H9 (cell line): ENCODE results near the gene SRCAP. TPM values are rescaled to one million over a fixed set of nuclear protein-coding genes. Genes with fewer than 3 reads are reported as not detected.

Experiments
- DNase-seq: peaks from one replicate; pipeline ENCODE4 v3.0.0-alpha.2; 2017
- H2AFZ ChIP-seq: one replicate; pipeline ENCODE4 v1.6.1; 2013; ENCODE audit warnings: mild to moderate bottlenecking, low read length, control low read depth, moderate library complexity
- H2AK5ac ChIP-seq: 2 replicates; pipeline ENCODE4 v1.6.1; 2013; ENCODE audit warnings: low read length, control low read depth, mixed read lengths; ENCODE audit not compliant: insufficient read length
- H2BK120ac ChIP-seq: one replicate; pipeline ENCODE4 v1.6.1; 2013; ENCODE audit warnings: low read depth, mild to moderate bottlenecking, low read length, control low read depth, inconsistent platforms; ENCODE audit not compliant: poor library complexity, severe bottlenecking
- H2BK12ac ChIP-seq: 2 replicates; pipeline ENCODE4 v1.6.1; 2013; ENCODE audit warnings: low read length, control low read depth, mixed read lengths, low read depth; ENCODE audit not compliant: insufficient read length
- H2BK15ac ChIP-seq: 2 replicates; pipeline ENCODE4 v1.6.1; 2013; ENCODE audit warnings: low read depth, low read length, control low read depth
- H2BK20ac ChIP-seq: one replicate; pipeline ENCODE4 v1.6.1; 2013; ENCODE audit warnings: low read depth, mild to moderate bottlenecking, low read length, control low read depth, inconsistent platforms; ENCODE audit not compliant: poor library complexity, severe bottlenecking
- H2BK5ac ChIP-seq: 2 replicates; pipeline ENCODE4 v1.6.1; 2013; ENCODE audit warnings: low read length, control low read depth, mixed read lengths; ENCODE audit not compliant: insufficient read length
- H3K14ac ChIP-seq: 2 replicates; pipeline ENCODE4 v1.6.1; 2013; ENCODE audit warnings: low read length, control low read depth; ENCODE audit not compliant: insufficient read depth
- H3K18ac ChIP-seq: 2 replicates; pipeline ENCODE4 v1.6.1; 2013; ENCODE audit warnings: low read depth, mild to moderate bottlenecking, mixed read lengths, low read length, control low read depth; ENCODE audit not compliant: insufficient read length
- H3K23ac ChIP-seq: 2 replicates; pipeline ENCODE4 v1.6.1; 2013; ENCODE audit warnings: low read length, control low read depth, mixed read lengths, low read depth; ENCODE audit not compliant: insufficient read length
- H3K23me2 ChIP-seq: 2 replicates; pipeline ENCODE4 v1.6.1; 2013; ENCODE audit warnings: low read depth, mild to moderate bottlenecking, mixed read lengths, low read length, control low read depth; ENCODE audit not compliant: insufficient read length, poor library complexity, severe bottlenecking
- H3K27ac ChIP-seq: 2 replicates; pipeline ENCODE4 v1.5.1; 2013; ENCODE audit warnings: low read length, control low read depth, mixed read lengths, low read depth; ENCODE audit not compliant: insufficient read length
- H3K27me3 ChIP-seq: 2 replicates; pipeline ENCODE4 v1.6.1; 2013; ENCODE audit warnings: low read length, control low read depth, inconsistent platforms; ENCODE audit not compliant: insufficient read depth
- H3K4ac ChIP-seq: 2 replicates; pipeline ENCODE4 v1.6.1; 2013; ENCODE audit warnings: low read depth, mild to moderate bottlenecking, control low read depth, inconsistent platforms, low read length, moderate library complexity
- H3K4me1 ChIP-seq: 2 replicates; pipeline ENCODE4 v1.6.1; 2013; ENCODE audit warnings: low read length, control low read depth, inconsistent platforms; ENCODE audit not compliant: insufficient read depth
- H3K4me2 ChIP-seq: 2 replicates; pipeline ENCODE4 v1.6.1; 2013; ENCODE audit warnings: low read length, control low read depth, mixed read lengths; ENCODE audit not compliant: insufficient read length, insufficient read depth
- H3K56ac ChIP-seq: 2 replicates; pipeline ENCODE4 v1.6.1; 2013; ENCODE audit warnings: low read depth, mild to moderate bottlenecking, mixed read lengths, low read length, control low read depth; ENCODE audit not compliant: insufficient read length
- H3K79me1 ChIP-seq: 2 replicates; pipeline ENCODE4 v1.6.1; 2013; ENCODE audit warnings: low read depth, mild to moderate bottlenecking, moderate library complexity, low read length, control low read depth, inconsistent platforms; ENCODE audit not compliant: insufficient read depth, poor library complexity, severe bottlenecking
- H3K79me2 ChIP-seq: 2 replicates; pipeline ENCODE4 v1.6.1; 2013; ENCODE audit warnings: low read length, control low read depth, inconsistent platforms; ENCODE audit not compliant: insufficient read depth
- H3K9ac ChIP-seq: 2 replicates; pipeline ENCODE4 v1.6.1; 2013; ENCODE audit warnings: low read length, control low read depth, mixed read lengths; ENCODE audit not compliant: insufficient read length; ENCODE audit errors: extremely low read depth
- H3K9me3 ChIP-seq: one replicate; pipeline ENCODE4 v1.6.1; 2013; ENCODE audit warnings: low read depth, low read length, inconsistent platforms; ENCODE audit not compliant: control insufficient read depth
- H3T11ph ChIP-seq: one replicate; pipeline ENCODE4 v1.6.1; 2013; ENCODE audit warnings: mild to moderate bottlenecking, low read length, control low read depth, inconsistent platforms
- H4K20me1 ChIP-seq: one replicate; pipeline ENCODE4 v1.6.1; 2013; ENCODE audit not compliant: control insufficient read depth, insufficient read length, insufficient read depth
- H4K5ac ChIP-seq: 2 replicates; pipeline ENCODE4 v1.6.1; 2013; ENCODE audit warnings: low read depth, mild to moderate bottlenecking, mixed read lengths, low read length, control low read depth; ENCODE audit not compliant: insufficient read length
- H4K8ac ChIP-seq: replicated peaks from 2 replicates; pipeline ENCODE4 v1.6.1; 2013; ENCODE audit warnings: low read length, control low read depth, mixed read lengths, low read depth; ENCODE audit not compliant: insufficient read length
- H4K91ac ChIP-seq: 2 replicates; pipeline ENCODE4 v1.6.1; 2013; ENCODE audit warnings: low read depth, mild to moderate bottlenecking, moderate library complexity, mixed read lengths, low read length, control low read depth; ENCODE audit not compliant: insufficient read length
- H3K27ac Mint-ChIP-seq, 3 experiments: 2 replicates in 2 of 3; 3 replicates in 1 of 3; pipeline ENCODE4 v1.8.0; 2020 to 2021; ENCODE audit warnings: mixed read lengths in 3 of 3, mild to moderate bottlenecking in 1 of 3, moderate library complexity in 1 of 3
- H3K27me3 Mint-ChIP-seq: 2 replicates; pipeline ENCODE4 v1.8.0; 2021; ENCODE audit warnings: low read depth, mild to moderate bottlenecking, moderate library complexity, mixed read lengths
- H3K36me3 Mint-ChIP-seq, 3 experiments: 2 replicates in 2 of 3; 3 replicates in 1 of 3; pipeline ENCODE4 v1.8.0; 2020 to 2021; ENCODE audit warnings: low read depth in 3 of 3, mixed read lengths in 3 of 3; ENCODE audit not compliant: insufficient read depth in 1 of 3
- H3K4me1 Mint-ChIP-seq, 2 experiments: 2 replicates each; pipeline ENCODE4 v1.8.0; 2020; ENCODE audit warnings: mixed read lengths in 2 of 2
- H3K4me3 Mint-ChIP-seq, 2 experiments: 2 replicates in 1 of 2; 3 replicates in 1 of 2; pipeline ENCODE4 v1.8.0; 2020 to 2021; ENCODE audit warnings: mild to moderate bottlenecking in 2 of 2, mixed read lengths in 2 of 2, moderate library complexity in 1 of 2
- H3K9me3 Mint-ChIP-seq, 2 experiments: 2 replicates in 1 of 2; 3 replicates in 1 of 2; pipeline ENCODE4 v1.8.0; 2020; ENCODE audit warnings: mild to moderate bottlenecking in 2 of 2, mixed read lengths in 2 of 2, moderate library complexity in 1 of 2
- WGBS: extraction: QIAGEN DNeasy Blood & Tissue Kit; methylation state at CpG from one replicate; pipeline ENCODE4 v1.1.7; 2013; ENCODE audit warnings: missing lambda C conversion rate, low lambda C conversion rate, mixed read lengths; ENCODE audit not compliant: insufficient read length; ENCODE audit errors: extremely low coverage; 5-methylcytosine and 5-hydroxymethylcytosine counted together
- total RNA-seq: library from RNA; stranded (reverse); gene quantifications from 2 replicates; pipeline ENCODE4 v1.2.1, GENCODE V29; 2021
- TF ChIP-seq, protein P1 (sequence below): fragments of 200-600 bp; sonication (generic); conservative IDR thresholded peaks from 3 replicates; pipeline ENCODE4 v1.8.0; 2021; ENCODE audit warnings: antibody characterized with exemption, mild to moderate bottlenecking

Gene SRCAP
- total RNA-seq, 1 experiment from 2014 or later = 63.1 TPM

DNA sequence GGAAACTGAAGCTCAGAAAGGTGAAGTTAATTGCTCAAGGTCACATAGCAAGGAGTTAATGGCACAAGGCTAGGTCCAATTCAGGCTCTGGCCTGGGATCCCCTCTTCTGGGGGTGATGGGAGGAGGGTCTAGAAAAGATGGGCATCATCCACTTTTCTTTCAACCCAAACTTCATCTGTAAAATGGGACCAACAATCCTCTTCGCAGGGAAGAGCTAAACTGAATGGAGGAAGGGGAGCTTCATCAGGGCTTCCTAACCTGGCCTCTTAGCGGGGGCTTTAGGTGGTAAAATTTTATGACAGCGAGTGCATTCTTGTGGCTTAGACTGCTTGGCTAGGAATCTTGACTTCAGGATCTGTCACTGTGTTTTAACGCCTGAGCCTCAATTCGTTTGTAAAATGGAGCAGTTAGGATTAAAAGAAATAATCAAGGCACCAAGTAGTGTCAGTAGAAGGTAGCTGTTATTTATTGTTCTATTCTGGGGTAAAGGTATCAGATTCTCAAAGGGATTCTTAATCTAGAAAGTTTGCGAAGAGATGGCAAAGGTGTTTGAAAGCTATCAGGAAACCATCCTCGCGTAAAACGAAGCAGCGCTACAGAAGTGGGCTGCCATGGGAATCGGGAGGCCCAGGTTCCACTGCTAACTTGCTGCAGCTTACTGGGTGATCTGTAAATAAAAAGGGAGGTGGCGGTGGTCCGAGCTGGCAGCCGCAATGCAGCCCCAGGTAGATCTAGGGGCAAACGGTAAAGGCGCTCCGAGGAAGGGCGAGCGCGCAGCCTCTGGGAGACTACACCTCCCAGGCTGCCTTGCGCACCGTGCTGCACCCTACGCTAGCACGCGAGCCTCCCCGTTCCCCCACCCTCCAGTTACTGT, 1.5 kb upstream of the SRCAP start:
- Histone ChIP-seq H4K91ac (no peak overlapping the region), H3K27ac (peak overlapping the region; percentile 88), H3K79me1 (peaks cover 7% of the 10 kb centered on the region), H3K27me3 (peaks cover 24% of the 10 kb centered on the region; the same call in 1 of the 2 replicates), H2BK15ac (no peak overlapping the region), H3K4me2 (peak overlapping the region; percentile 32), H3T11ph (no peak overlapping the region), H4K8ac (no peak overlapping the region), H4K20me1 (peaks cover 2% of the 10 kb centered on the region), H3K56ac (no peak overlapping the region), H3K79me2 (peaks cover 9% of the 10 kb centered on the region; the same call in 1 of the 2 replicates), H3K18ac (no peak overlapping the region), H3K14ac (no peak overlapping the region; the same call in 1 of the 2 replicates), H3K23me2 (peaks cover 9% of the 10 kb centered on the region), H3K9me3 (no peaks in the 10 kb centered on the region), H2BK5ac (no peak overlapping the region), H3K4me1 (peaks cover 3% of the 10 kb centered on the region; the same call in 1 of the 2 replicates), H4K5ac (no peak overlapping the region), H2AK5ac (no peak overlapping the region), H3K23ac (no peak overlapping the region), H3K9ac (no peak overlapping the region), H2BK12ac (no peak overlapping the region), H2BK20ac (no peak overlapping the region), H2BK120ac (no peak overlapping the region), H2AFZ (no peak overlapping the region), H3K4ac (no peak overlapping the region)
- peaks cover 54% of the 10 kb centered on the region for H3K27me3 Mint-ChIP-seq
- H3K27ac Mint-ChIP-seq = peak overlapping the region; percentile 100; a peak in 6 of 7 replicates
- peaks cover 0 to 2% of the 10 kb centered on the region in 2 experiments; a peak in 1 of 5 replicates for H3K9me3 Mint-ChIP-seq
- peaks cover 19 to 29% of the 10 kb centered on the region in 2 experiments for H3K4me1 Mint-ChIP-seq
- peaks cover 7 to 27% (median 19%) of the 10 kb centered on the region in 3 experiments for H3K36me3 Mint-ChIP-seq
- TF ChIP-seq, protein P1, sequence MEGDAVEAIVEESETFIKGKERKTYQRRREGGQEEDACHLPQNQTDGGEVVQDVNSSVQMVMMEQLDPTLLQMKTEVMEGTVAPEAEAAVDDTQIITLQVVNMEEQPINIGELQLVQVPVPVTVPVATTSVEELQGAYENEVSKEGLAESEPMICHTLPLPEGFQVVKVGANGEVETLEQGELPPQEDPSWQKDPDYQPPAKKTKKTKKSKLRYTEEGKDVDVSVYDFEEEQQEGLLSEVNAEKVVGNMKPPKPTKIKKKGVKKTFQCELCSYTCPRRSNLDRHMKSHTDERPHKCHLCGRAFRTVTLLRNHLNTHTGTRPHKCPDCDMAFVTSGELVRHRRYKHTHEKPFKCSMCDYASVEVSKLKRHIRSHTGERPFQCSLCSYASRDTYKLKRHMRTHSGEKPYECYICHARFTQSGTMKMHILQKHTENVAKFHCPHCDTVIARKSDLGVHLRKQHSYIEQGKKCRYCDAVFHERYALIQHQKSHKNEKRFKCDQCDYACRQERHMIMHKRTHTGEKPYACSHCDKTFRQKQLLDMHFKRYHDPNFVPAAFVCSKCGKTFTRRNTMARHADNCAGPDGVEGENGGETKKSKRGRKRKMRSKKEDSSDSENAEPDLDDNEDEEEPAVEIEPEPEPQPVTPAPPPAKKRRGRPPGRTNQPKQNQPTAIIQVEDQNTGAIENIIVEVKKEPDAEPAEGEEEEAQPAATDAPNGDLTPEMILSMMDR = no peak
- DNase-seq = no peak
- WGBS = no CpG with 5 or more reads among the region's 26 CpGs
- H3K4me3 Mint-ChIP-seq = peak overlapping the region; percentile 91 to 97
